IPS-18c (cell line): ENCODE data around the gene ANKRD6.

Source experiments
- H3K4me3 ChIP-seq: 2 replicates; pipeline ENCODE4 v1.7.0; 2013; ENCODE audit warnings: low read depth, mild to moderate bottlenecking, low read length, moderate library complexity; ENCODE audit not compliant: insufficient read depth
- H3K9me3 ChIP-seq: one replicate; pipeline ENCODE4 v1.6.1; 2013; ENCODE audit warnings: mild to moderate bottlenecking, low read length, moderate library complexity; ENCODE audit not compliant: control insufficient read depth, insufficient read depth

The ANKRD6 gene

GRCh38 chr6:89449193-89449592, 16.2 kb downstream of the ANKRD6 start:
- no peaks in the 10 kb centered on the region for H3K9me3 ChIP-seq

GRCh38 chr6:89452281-89452680, 19.3 kb downstream of the ANKRD6 start:
- Histone ChIP-seq H3K4me3 (no peak overlapping the region), H3K9me3 (no peaks in the 10 kb centered on the region)

More at GRCh38 chr6:89449193-89449592, 16.2 kb downstream of the ANKRD6 start:
- no peak overlapping the region for H3K4me3 ChIP-seq

- no peak overlapping the region for H3K4me3 ChIP-seq
- no peaks in the 10 kb centered on the region for H3K9me3 ChIP-seq
These were observed 21.3 kb downstream of the ANKRD6 start for GRCh38 chr6:89454300-89454699.

GRCh38 chr6:89458704-89459103, 25.8 kb downstream of the ANKRD6 start:
- Histone ChIP-seq H3K4me3 (no peak overlapping the region), H3K9me3 (no peaks in the 10 kb centered on the region)

- Histone ChIP-seq H3K4me3 (no peak overlapping the region), H3K9me3 (no peaks in the 10 kb centered on the region)
These were observed 26.5 kb downstream of the ANKRD6 start for GRCh38 chr6:89459501-89459900.

- no peaks in the 10 kb centered on the region for H3K9me3 ChIP-seq
- H3K4me3 ChIP-seq, result no peak overlapping the region
These were observed 27.8 kb downstream of the ANKRD6 start for GRCh38 chr6:89460713-89461112.

- Histone ChIP-seq H3K4me3 (no peak overlapping the region), H3K9me3 (no peaks in the 10 kb centered on the region)
These were observed 29.6 kb downstream of the ANKRD6 start for GRCh38 chr6:89462503-89462902.

- H3K4me3 ChIP-seq, result no peak overlapping the region
These were observed 31.3 kb downstream of the ANKRD6 start for GRCh38 chr6:89464295-89464694.

GRCh38 chr6:89467437-89467836, 34.5 kb downstream of the ANKRD6 start:
- Histone ChIP-seq H3K9me3 (no peaks in the 10 kb centered on the region), H3K4me3 (no peak overlapping the region)

More at GRCh38 chr6:89464295-89464694, 31.3 kb downstream of the ANKRD6 start:
- no peaks in the 10 kb centered on the region for H3K9me3 ChIP-seq

- H3K4me3 ChIP-seq, result no peak overlapping the region
- no peaks in the 10 kb centered on the region for H3K9me3 ChIP-seq
These were observed 36.0 kb downstream of the ANKRD6 start for GRCh38 chr6:89468998-89469397.

- H3K4me3 ChIP-seq, result no peak overlapping the region
- H3K9me3 ChIP-seq, result peaks cover 2% of the 10 kb centered on the region
These were observed 38.4 kb downstream of the ANKRD6 start for GRCh38 chr6:89471287-89471867.

- no peak overlapping the region for H3K4me3 ChIP-seq
- H3K9me3 ChIP-seq, result peaks cover 2% of the 10 kb centered on the region
These were observed 42.1 kb downstream of the ANKRD6 start for GRCh38 chr6:89475101-89475500.

- no peak overlapping the region for H3K4me3 ChIP-seq
- peaks cover 2% of the 10 kb centered on the region for H3K9me3 ChIP-seq
These were observed 42.7 kb downstream of the ANKRD6 start for GRCh38 chr6:89475634-89476033.

- no peak overlapping the region for H3K4me3 ChIP-seq
- H3K9me3 ChIP-seq, result no peaks in the 10 kb centered on the region
These were observed 46.9 kb downstream of the ANKRD6 start for GRCh38 chr6:89479897-89480296.

- Histone ChIP-seq H3K4me3 (no peak overlapping the region), H3K9me3 (no peaks in the 10 kb centered on the region)
These were observed 48.7 kb downstream of the ANKRD6 start for GRCh38 chr6:89481695-89482094.

- no peaks in the 10 kb centered on the region for H3K9me3 ChIP-seq
These were observed 49.2 kb downstream of the ANKRD6 start for GRCh38 chr6:89482126-89482525.

GRCh38 chr6:89483111-89483720, 50.3 kb downstream of the ANKRD6 start:
- Histone ChIP-seq H3K9me3 (no peaks in the 10 kb centered on the region), H3K4me3 (no peak overlapping the region)

More at GRCh38 chr6:89482126-89482525, 49.2 kb downstream of the ANKRD6 start:
- H3K4me3 ChIP-seq, result no peak overlapping the region

- no peak overlapping the region for H3K4me3 ChIP-seq
- H3K9me3 ChIP-seq, result no peaks in the 10 kb centered on the region
These were observed 52.4 kb downstream of the ANKRD6 start for GRCh38 chr6:89485320-89485719.

- H3K4me3 ChIP-seq, result no peak overlapping the region
- no peaks in the 10 kb centered on the region for H3K9me3 ChIP-seq
These were observed 54.9 kb downstream of the ANKRD6 start for GRCh38 chr6:89487864-89488263.
